GM12865 (cell line): ENCODE results near the gene WDR46.

Experiments
- DNase-seq: peaks from one replicate; pipeline ENCODE4 v3.0.0; 2010; ENCODE audit warnings: low read depth
- H3K4me3 ChIP-seq: 2 replicates; pipeline ENCODE4 v1.5.1; 2011; ENCODE audit warnings: mild to moderate bottlenecking, low read depth, low read length, control low read depth
- TF ChIP-seq, protein P1 (sequence below): IDR thresholded peaks from 2 replicates; pipeline ENCODE4 v1.5.1; 2011; ENCODE audit warnings: low read length, control low read depth, low read depth, inconsistent platforms; ENCODE audit not compliant: insufficient read depth; ENCODE audit errors: missing control alignments

WDR46 gene

DNA sequence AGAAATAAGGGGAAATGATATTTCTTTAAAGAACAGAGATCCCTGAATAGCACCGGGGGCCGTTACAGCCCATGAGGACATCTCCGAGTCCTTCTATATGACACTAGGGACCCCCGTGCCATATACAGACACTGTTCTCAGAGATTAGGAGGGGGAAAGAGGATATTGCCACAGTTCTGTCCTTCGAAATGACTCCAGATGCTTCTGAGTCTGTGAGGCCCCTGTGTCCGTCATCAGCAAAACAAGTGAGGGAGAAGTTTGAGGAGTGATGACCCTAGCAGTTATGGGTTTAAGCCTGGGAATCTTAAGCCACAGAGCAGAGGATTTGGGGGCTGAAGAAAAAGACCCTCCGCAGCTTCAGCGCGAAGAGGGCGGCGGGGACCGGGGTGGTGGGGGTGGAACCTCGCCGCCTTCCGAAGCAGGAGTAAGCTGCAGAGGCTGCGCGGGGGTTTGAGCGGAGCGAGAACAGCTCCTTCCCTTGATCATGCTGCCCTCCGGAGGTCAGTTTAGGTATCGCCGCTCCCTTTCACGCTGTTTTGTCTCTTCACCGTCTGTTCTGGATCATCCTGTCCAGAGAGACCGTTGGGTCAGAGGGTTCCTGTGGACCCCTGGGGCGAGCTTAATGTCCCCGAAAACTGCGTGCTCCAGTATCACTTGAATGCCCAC, 40.9 kb downstream of the WDR46 start:
- TF ChIP-seq, protein P1, sequence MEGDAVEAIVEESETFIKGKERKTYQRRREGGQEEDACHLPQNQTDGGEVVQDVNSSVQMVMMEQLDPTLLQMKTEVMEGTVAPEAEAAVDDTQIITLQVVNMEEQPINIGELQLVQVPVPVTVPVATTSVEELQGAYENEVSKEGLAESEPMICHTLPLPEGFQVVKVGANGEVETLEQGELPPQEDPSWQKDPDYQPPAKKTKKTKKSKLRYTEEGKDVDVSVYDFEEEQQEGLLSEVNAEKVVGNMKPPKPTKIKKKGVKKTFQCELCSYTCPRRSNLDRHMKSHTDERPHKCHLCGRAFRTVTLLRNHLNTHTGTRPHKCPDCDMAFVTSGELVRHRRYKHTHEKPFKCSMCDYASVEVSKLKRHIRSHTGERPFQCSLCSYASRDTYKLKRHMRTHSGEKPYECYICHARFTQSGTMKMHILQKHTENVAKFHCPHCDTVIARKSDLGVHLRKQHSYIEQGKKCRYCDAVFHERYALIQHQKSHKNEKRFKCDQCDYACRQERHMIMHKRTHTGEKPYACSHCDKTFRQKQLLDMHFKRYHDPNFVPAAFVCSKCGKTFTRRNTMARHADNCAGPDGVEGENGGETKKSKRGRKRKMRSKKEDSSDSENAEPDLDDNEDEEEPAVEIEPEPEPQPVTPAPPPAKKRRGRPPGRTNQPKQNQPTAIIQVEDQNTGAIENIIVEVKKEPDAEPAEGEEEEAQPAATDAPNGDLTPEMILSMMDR = peak; percentile 96
- peak; percentile 92 for DNase-seq
- peak overlapping the region; percentile 69 for H3K4me3 ChIP-seq

DNA sequence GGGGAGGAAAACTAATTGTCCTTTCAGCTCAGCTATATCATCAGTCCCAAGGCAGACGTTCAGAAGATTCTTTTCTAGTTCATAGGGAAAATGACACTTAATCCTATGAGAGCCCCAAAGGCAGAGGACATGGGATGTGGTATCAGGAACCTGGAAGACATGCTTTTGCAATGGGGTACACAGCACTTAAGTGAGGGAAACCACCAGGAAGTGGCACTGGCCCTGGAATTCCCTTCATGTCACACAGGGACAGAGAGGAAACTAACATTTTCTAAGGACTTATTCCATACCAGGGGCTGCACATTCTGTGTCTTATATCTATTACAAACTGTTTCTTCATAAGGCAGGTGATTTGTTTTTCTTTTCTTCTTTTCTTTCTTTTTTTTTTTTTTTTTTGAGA, 45.6 kb downstream of the WDR46 start:
- TF ChIP-seq, protein P1 = no peak
- no peak overlapping the region for H3K4me3 ChIP-seq
- no peak for DNase-seq

DNA sequence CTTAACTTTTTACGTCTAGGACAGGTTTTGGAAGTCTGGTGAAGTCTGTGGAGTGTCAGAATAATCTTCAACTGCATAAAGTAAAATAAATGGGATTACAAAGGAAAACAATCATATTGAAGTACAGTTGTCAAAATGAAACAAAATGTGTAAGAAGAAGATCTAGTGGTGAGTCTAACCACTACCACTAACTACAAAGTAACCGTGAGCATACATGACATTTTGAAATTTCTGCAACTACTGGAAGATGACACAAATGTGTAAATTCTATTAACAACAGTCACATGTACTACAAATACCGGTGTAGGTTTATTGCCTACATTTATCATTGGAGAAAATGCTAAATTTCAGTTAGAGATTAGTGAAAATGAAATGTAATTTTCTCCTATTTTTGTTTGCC, 47.1 kb downstream of the WDR46 start:
- H3K4me3 ChIP-seq = no peak overlapping the region
- DNase-seq = no peak
- TF ChIP-seq, protein P1 = no peak

DNA sequence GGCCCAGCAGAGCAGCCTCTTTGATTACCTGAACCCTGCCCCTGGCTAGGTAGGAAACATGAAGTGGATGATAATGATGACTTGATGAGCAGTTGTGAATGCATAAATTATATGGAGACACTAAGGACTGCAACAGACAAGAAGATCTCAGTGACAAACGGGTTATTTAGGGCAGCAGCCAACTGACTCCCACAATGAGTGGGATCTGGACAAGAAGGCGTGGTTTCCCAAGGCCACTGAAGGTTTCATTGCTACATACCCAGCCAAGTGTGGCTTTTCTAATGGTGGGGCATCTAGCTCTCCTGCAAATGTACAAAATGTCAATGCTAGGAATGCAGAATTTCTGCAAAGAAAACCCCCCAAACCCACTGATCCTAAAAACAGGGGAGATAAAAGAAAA, 51.3 kb downstream of the WDR46 start:
- no peak for DNase-seq
- TF ChIP-seq, protein P1 = no peak
- no peak overlapping the region for H3K4me3 ChIP-seq

DNA sequence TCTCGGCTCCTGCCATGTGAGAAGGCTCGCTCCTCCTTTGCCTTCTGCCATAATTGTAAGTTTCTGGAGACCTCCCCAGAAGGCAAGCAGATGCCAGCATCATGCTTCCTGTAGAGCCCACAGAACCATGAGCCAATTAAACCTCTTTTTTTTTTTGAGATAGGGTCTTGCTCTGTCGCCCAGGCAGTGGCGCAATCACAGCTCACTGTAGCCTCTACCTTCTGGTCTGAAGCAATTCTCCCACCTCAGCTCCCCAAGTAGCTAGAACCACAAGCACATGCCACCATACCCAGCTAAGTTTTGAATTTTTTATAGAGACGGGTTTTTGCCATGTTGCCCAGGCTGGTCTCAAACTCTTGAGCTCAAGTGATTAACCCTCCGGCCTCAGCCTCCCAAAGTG, 52.2 kb downstream of the WDR46 start:
- H3K4me3 ChIP-seq = no peak overlapping the region
- no peak for DNase-seq
- TF ChIP-seq, protein P1 = no peak

DNA sequence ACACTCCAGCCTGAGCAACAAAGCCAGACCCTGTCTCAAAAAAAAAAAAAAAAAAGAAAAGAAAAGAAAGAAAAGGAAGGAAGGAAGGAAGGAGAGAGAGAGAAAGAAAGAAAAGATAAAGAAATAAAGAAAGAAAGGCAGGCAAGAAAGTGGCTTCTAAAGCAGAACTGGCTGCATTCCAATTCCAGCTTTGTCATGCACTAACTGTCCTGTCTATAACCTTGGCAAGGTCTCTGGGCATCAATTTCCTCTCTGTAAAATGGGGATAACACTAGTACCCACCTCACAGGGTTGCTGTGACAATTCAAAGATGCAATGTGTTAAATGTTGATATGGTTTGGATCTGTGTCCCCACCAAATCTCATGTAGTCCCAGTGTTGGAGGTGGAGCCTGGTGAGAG, 52.7 kb downstream of the WDR46 start:
- H3K4me3 ChIP-seq = no peak overlapping the region
- TF ChIP-seq, protein P1 = no peak
- no peak for DNase-seq

DNA sequence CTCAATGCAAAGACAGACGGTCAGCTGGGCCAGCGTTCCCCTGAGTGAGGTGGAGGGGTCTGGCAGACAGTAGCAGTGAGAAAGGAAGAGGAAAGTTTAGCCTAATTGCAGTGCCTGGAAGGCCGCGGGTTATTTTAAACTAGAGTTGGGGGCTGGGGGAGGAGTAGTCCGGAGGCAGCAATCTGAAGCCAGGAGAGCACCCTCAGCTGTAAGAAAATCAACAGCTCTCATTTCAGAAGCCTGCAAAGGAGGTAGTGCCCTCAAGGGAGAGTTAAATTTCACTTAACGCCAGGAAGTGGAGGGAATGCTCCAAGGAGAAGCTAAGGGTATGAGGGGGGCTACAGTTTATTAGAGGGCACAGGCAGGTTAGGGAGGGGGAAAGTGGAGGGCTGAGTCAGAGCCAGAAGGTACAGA, 53.8 kb downstream of the WDR46 start:
- TF ChIP-seq, protein P1 = no peak
- DNase-seq = no peak
- H3K4me3 ChIP-seq = no peak overlapping the region
